Esophagus squamous epithelium (tissue), 5 donors: Measurements from ENCODE around the gene WDR70. TPM values are rescaled to one million over a fixed set of nuclear protein-coding genes. Genes with fewer than 3 reads are reported as not detected.

Source experiments
- DNase-seq: peaks from one replicate; lab custom pipeline; 2025; lab: John Stamatoyannopoulos, UW
- H3K27ac ChIP-seq, 4 donors: fragments of 200-600 bp; sonication (generic); one replicate each; pipeline ENCODE4 v1.5.1; 2016 to 2019; ENCODE audit warnings: mild to moderate bottlenecking in 1 of 4
- H3K27me3 ChIP-seq, 4 donors: fragments of 200-600 bp; sonication (generic); 1 replicate in 3 of 4; 2 replicates in 1 of 4; pipeline versions ENCODE4 v1.5.1 to v1.6.0; 2017 to 2021; ENCODE audit warnings: antibody characterized with exemption in 1 of 4
- H3K36me3 ChIP-seq, 3 donors: fragments of 200-600 bp; sonication (generic); one replicate each; pipeline ENCODE4 v1.5.1; 2016 to 2019
- H3K4me1 ChIP-seq, 3 donors: fragments of 200-600 bp; sonication (generic); one replicate each; pipeline ENCODE4 v1.5.1; 2017 to 2019
- H3K4me3 ChIP-seq, 4 donors: fragments of 200-600 bp; sonication (generic); 1 replicate in 3 of 4; 2 replicates in 1 of 4; pipeline ENCODE4 v1.5.1; 2016 to 2019; ENCODE audit warnings: mild to moderate bottlenecking in 2 of 4, moderate library complexity in 1 of 4
- H3K9me3 ChIP-seq, 3 donors: fragments of 200-600 bp; sonication (generic); one replicate each; pipeline ENCODE4 v1.5.1; 2016 to 2019
- CTCF ChIP-seq, 6 experiments: fragments of 450-650 bp in 4 of 6; fragments of 200-600 bp in 2 of 6; sonication (generic) in 2 of 6; IDR thresholded peaks; one replicate each; pipeline ENCODE4 v1.5.1; 2016 to 2019; ENCODE audit warnings: antibody characterized with exemption in 6 of 6, mild to moderate bottlenecking in 4 of 6, moderate library complexity in 4 of 6
- POLR2A ChIP-seq, 4 donors: fragments of 450-650 bp; IDR thresholded peaks; one replicate each; pipeline ENCODE4 v1.6.1; 2017; ENCODE audit warnings: antibody characterized with exemption in 4 of 4, mild to moderate bottlenecking in 4 of 4, moderate library complexity in 3 of 4
- WGBS, 2 donors: methylation state at CpG; one replicate each; pipeline ENCODE4 v1.1.5; 2018; 5-methylcytosine and 5-hydroxymethylcytosine counted together
- intact Hi-C: fragments of 100-400 bp; cut with DNase I; formaldehyde crosslinking; loops from one replicate; pipeline ENCODE4 v1.15.0; 2022
- total RNA-seq, 4 donors: library from RNA; depleted of rRNA; stranded (reverse); fragments of >200 nt; gene quantifications; one replicate each; pipeline ENCODE4 v1.1.0, GENCODE V29; 2016
- donor health status: DM: yes; HTN: yes; CAD: no.

The WDR70 gene
- total RNA-seq, 4 donors from 2014 or later = 8.2 to 26.1 (median 15.5) TPM

- 83 to 88% methylated on average over 5 of the region's 5 CpGs for WGBS, 2 donors
- intact Hi-C loops = no loop called here
- H3K4me3 ChIP-seq = no peak overlapping the region
- DNase-seq = no peak
- no peaks in the 10 kb centered on the region for H3K27me3 ChIP-seq
- TF ChIP-seq POLR2A (IDR thresholded peaks at IDR 0.05) = no peak
- no peak for TF ChIP-seq CTCF (IDR thresholded peaks at IDR 0.05)
- H3K9me3 ChIP-seq = no peaks in the 10 kb centered on the region
- H3K4me1 ChIP-seq = no peaks in the 10 kb centered on the region
- no peak overlapping the region for H3K27ac ChIP-seq
- H3K36me3 ChIP-seq = peaks cover 0 to 22% (median 0%) of the 10 kb centered on the region in 3 donors
Measured at GRCh38 chr5:37704406-37704805, 325.3 kb downstream of the WDR70 start.

GRCh38 chr5:37709020-37709419, 329.9 kb downstream of the WDR70 start:
- TF ChIP-seq POLR2A (IDR thresholded peaks at IDR 0.05) = no peak
- TF ChIP-seq CTCF (IDR thresholded peaks at IDR 0.05) = no peak
- Histone ChIP-seq H3K4me1 (no peaks in the 10 kb centered on the region), H3K27ac (no peak overlapping the region), H3K36me3 (peaks cover 0 to 4% (median 0%) of the 10 kb centered on the region in 3 donors), H3K9me3 (no peaks in the 10 kb centered on the region), H3K27me3 (no peaks in the 10 kb centered on the region), H3K4me3 (no peak overlapping the region)
- intact Hi-C loops = no loop called here
- no peak for DNase-seq

GRCh38 chr5:37710965-37711364, 331.8 kb downstream of the WDR70 start:
- Histone ChIP-seq H3K4me1 (no peaks in the 10 kb centered on the region), H3K36me3 (peaks cover 0 to 4% (median 0%) of the 10 kb centered on the region in 3 donors), H3K27me3 (no peaks in the 10 kb centered on the region), H3K9me3 (no peaks in the 10 kb centered on the region), H3K27ac (no peak overlapping the region), H3K4me3 (no peak overlapping the region)
- no peak for DNase-seq
- intact Hi-C loops = no loop called here
- no peak for TF ChIP-seq POLR2A (IDR thresholded peaks at IDR 0.05)
- no peak for TF ChIP-seq CTCF (IDR thresholded peaks at IDR 0.05)
- 78 to 88% methylated on average over 2 of the region's 2 CpGs for WGBS, 2 donors

GRCh38 chr5:37712750-37713149, 333.6 kb downstream of the WDR70 start:
- peaks cover 0 to 4% (median 0%) of the 10 kb centered on the region in 3 donors for H3K36me3 ChIP-seq
- no peak overlapping the region for H3K4me3 ChIP-seq
- no peaks in the 10 kb centered on the region for H3K9me3 ChIP-seq
- no peak for TF ChIP-seq CTCF (IDR thresholded peaks at IDR 0.05)
- TF ChIP-seq POLR2A (IDR thresholded peaks at IDR 0.05) = no peak
- no peak overlapping the region for H3K27ac ChIP-seq
- intact Hi-C loops = no loop called here
- peaks cover 0 to 11% (median 6%) of the 10 kb centered on the region in 3 donors for H3K4me1 ChIP-seq
- 77 to 81% methylated on average over 7 of the region's 7 CpGs for WGBS, 2 donors
- no peak for DNase-seq
- no peaks in the 10 kb centered on the region for H3K27me3 ChIP-seq

- Histone ChIP-seq H3K36me3 (peaks cover 0 to under 1% (median 0%) of the 10 kb centered on the region in 3 donors), H3K27me3 (no peaks in the 10 kb centered on the region), H3K9me3 (no peaks in the 10 kb centered on the region), H3K4me1 (peaks cover 0 to 16% (median 9%) of the 10 kb centered on the region in 3 donors), H3K27ac (no peak overlapping the region), H3K4me3 (no peak overlapping the region)
- DNase-seq = no peak
- intact Hi-C loops = no loop called here
- TF ChIP-seq POLR2A (IDR thresholded peaks at IDR 0.05) (no peak), CTCF (IDR thresholded peaks at IDR 0.05) (no peak)
Measured at GRCh38 chr5:37714756-37715155, 335.6 kb downstream of the WDR70 start.
